HG03565 (cell line): ENCODE results near the gene BAHCC1.

ENCODE experiments used
- ATAC-seq: cut with Tn5 transposase; IDR thresholded peaks from one replicate; pipeline ENCODE4 v1.9.1; 2021; ENCODE audit warnings: mild to moderate bottlenecking, moderate library complexity; ENCODE audit not compliant: unreplicated experiment

Gene BAHCC1

GRCh38 chr17:81440051-81440471 lies 44.8 kb downstream of the BAHCC1 start:
- ATAC-seq = no peak

GRCh38 chr17:81440511-81441244 lies 45.4 kb downstream of the BAHCC1 start:
- ATAC-seq = no peak

GRCh38 chr17:81442791-81443190 lies 47.5 kb downstream of the BAHCC1 start:
- no peak for ATAC-seq

- ATAC-seq = no peak
These were observed 48.0 kb downstream of the BAHCC1 start for GRCh38 chr17:81443269-81443668.

GRCh38 chr17:81444610-81445339 lies 49.5 kb downstream of the BAHCC1 start:
- no peak for ATAC-seq

- no peak for ATAC-seq
These were observed 50.6 kb downstream of the BAHCC1 start for GRCh38 chr17:81445642-81446503.

- ATAC-seq = no peak
These were observed 52.2 kb downstream of the BAHCC1 start for GRCh38 chr17:81447331-81447933.

- ATAC-seq = no peak
These were observed 53.2 kb downstream of the BAHCC1 start for GRCh38 chr17:81448442-81448841.

- no peak for ATAC-seq
These were observed 53.7 kb downstream of the BAHCC1 start for GRCh38 chr17:81448950-81449349.

- ATAC-seq = no peak
These were observed 54.1 kb downstream of the BAHCC1 start for GRCh38 chr17:81449351-81449750.

GRCh38 chr17:81451823-81452222 lies 56.6 kb downstream of the BAHCC1 start:
- ATAC-seq = no peak

- ATAC-seq = no peak
These were observed 57.3 kb downstream of the BAHCC1 start for GRCh38 chr17:81452551-81452950.

- ATAC-seq = no peak
These were observed 57.8 kb downstream of the BAHCC1 start for GRCh38 chr17:81453076-81453475.

- ATAC-seq = no peak
These were observed 58.5 kb downstream of the BAHCC1 start for GRCh38 chr17:81453712-81454111.

GRCh38 chr17:81454473-81454872 lies 59.2 kb downstream of the BAHCC1 start:
- no peak for ATAC-seq

- no peak for ATAC-seq
These were observed 60.1 kb downstream of the BAHCC1 start for GRCh38 chr17:81455387-81455786.

- ATAC-seq = no peak
These were observed 60.8 kb downstream of the BAHCC1 start for GRCh38 chr17:81456091-81456490.

GRCh38 chr17:81456798-81457197 lies 61.5 kb downstream of the BAHCC1 start:
- no peak for ATAC-seq

GRCh38 chr17:81457401-81457800 lies 62.1 kb downstream of the BAHCC1 start:
- ATAC-seq = no peak

GRCh38 chr17:81457917-81458555 lies 62.8 kb downstream of the BAHCC1 start:
- no peak for ATAC-seq

- ATAC-seq = no peak
These were observed 63.4 kb downstream of the BAHCC1 start for GRCh38 chr17:81458628-81459027.
